Sigmoid colon (tissue), 7 donors: ENCODE results near the gene FIGN. TPM values are rescaled to one million over a fixed set of nuclear protein-coding genes. Genes with fewer than 3 reads are reported as not detected.

Experiments used
- DNase-seq: peaks from one replicate; pipeline ENCODE4 v3.0.0-alpha.2; 2019
- H3K27ac ChIP-seq, 4 donors: fragments of 200-600 bp; sonication (generic); one replicate each; pipeline ENCODE4 v1.5.1; 2016 to 2019; ENCODE audit warnings: mild to moderate bottlenecking in 1 of 4
- H3K27me3 ChIP-seq, 3 donors: fragments of 200-600 bp; sonication (generic); one replicate each; pipeline ENCODE4 v1.5.1; 2019; ENCODE audit warnings: mild to moderate bottlenecking in 1 of 3
- H3K36me3 ChIP-seq, 4 donors: fragments of 200-600 bp; sonication (generic); one replicate each; pipeline ENCODE4 v1.5.1; 2016 to 2019
- H3K4me1 ChIP-seq, 4 donors: fragments of 200-600 bp; sonication (generic); one replicate each; pipeline ENCODE4 v1.5.1; 2017 to 2019
- H3K4me3 ChIP-seq, 4 donors: fragments of 200-600 bp; sonication (generic); one replicate each; pipeline ENCODE4 v1.5.1; 2017 to 2019; ENCODE audit warnings: mild to moderate bottlenecking in 2 of 4, moderate library complexity in 1 of 4
- H3K9me3 ChIP-seq, 4 donors: fragments of 200-600 bp in 3 of 4; sonication (generic) in 3 of 4; one replicate each; pipeline versions ENCODE4 v1.5.1 to v1.6.1; 2013 to 2019
- EP300 ChIP-seq, 4 donors: sonication (generic); formaldehyde crosslinking; IDR thresholded peaks; one replicate each; pipeline ENCODE4 v1.6.1; 2017; ENCODE audit warnings: antibody characterized with exemption in 4 of 4
- POLR2A ChIP-seq, 2 donors: fragments of 450-650 bp; IDR thresholded peaks; one replicate each; pipeline ENCODE4 v1.6.1; 2016; ENCODE audit warnings: antibody characterized with exemption in 2 of 2, mild to moderate bottlenecking in 2 of 2, moderate library complexity in 2 of 2
- POLR2AphosphoS5 ChIP-seq, 4 donors: sonication (generic); formaldehyde crosslinking; IDR thresholded peaks; one replicate each; pipeline ENCODE4 v1.6.1; 2017; ENCODE audit warnings: antibody characterized with exemption in 4 of 4
- WGBS, 2 donors: extraction: QIAGEN DNeasy Blood & Tissue Kit; methylation state at CpG; one replicate each; pipeline ENCODE4 v1.1.7; 2013; 5-methylcytosine and 5-hydroxymethylcytosine counted together
- intact Hi-C: fragments of 100-400 bp; cut with DNase I; formaldehyde crosslinking; loops from one replicate; pipeline ENCODE4 v1.15.1; 2023
- polyA plus RNA-seq, 3 donors: library from polyadenylated mRNA; stranded (reverse); fragments of 200-250 nt; gene quantifications; one replicate each; pipeline ENCODE4 v1.2.3, GENCODE V29; 2013
- total RNA-seq, 4 donors: library from RNA; depleted of rRNA; stranded (reverse); fragments of >200 nt; gene quantifications; one replicate each; pipeline ENCODE4 v1.1.0, GENCODE V29; 2016
- TF ChIP-seq, protein P1 (sequence below), 4 experiments: fragments of 450-650 bp in 3 of 4; fragments of 200-600 bp in 1 of 4; IDR thresholded peaks; one replicate each; pipeline ENCODE4 v1.5.1; 2016 to 2019; ENCODE audit warnings: antibody characterized with exemption in 4 of 4, mild to moderate bottlenecking in 3 of 4, moderate library complexity in 2 of 4
- donor health status: healthy with polysubstance abuse.
- donor health status: Bipolar disorder and iron deficiency.
- donor health status: healthy.

Gene FIGN
- total and polyA plus RNA-seq, 7 donors, result under 0.01 to 8.0 (median 3.7) TPM; not detected in 1

DNA sequence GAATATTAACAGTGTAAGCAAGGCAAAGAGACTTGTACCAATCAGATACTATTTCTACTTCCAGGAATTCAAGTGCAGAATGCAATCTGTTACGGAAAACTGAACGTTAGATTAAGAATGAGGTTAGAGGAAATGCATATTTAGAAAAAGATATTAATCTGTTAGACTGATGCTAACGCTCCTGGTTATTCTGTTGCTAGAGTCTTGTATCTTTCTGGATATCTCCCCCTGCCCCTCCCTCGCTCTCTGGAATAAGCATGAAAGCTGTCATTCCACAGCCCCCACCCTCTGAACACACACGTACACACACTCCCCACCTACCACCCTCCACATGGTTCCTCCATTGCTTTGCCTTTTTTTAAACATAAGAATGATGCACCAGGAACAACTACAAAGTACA, 24.1 kb downstream of the FIGN start:
- Histone ChIP-seq H3K36me3 (no peaks in the 10 kb centered on the region), H3K27ac (no peak overlapping the region), H3K9me3 (no peaks in the 10 kb centered on the region), H3K27me3 (no peaks in the 10 kb centered on the region), H3K4me3 (no peak overlapping the region), H3K4me1 (peaks cover 0 to 18% (median 12%) of the 10 kb centered on the region in 4 donors)
- DNase-seq, result no peak
- 78 to 79% methylated on average over 5 of the region's 5 CpGs for WGBS, 2 donors
- TF ChIP-seq POLR2AphosphoS5 (IDR thresholded peaks at IDR 0.05), result no peak
- TF ChIP-seq, protein P1, sequence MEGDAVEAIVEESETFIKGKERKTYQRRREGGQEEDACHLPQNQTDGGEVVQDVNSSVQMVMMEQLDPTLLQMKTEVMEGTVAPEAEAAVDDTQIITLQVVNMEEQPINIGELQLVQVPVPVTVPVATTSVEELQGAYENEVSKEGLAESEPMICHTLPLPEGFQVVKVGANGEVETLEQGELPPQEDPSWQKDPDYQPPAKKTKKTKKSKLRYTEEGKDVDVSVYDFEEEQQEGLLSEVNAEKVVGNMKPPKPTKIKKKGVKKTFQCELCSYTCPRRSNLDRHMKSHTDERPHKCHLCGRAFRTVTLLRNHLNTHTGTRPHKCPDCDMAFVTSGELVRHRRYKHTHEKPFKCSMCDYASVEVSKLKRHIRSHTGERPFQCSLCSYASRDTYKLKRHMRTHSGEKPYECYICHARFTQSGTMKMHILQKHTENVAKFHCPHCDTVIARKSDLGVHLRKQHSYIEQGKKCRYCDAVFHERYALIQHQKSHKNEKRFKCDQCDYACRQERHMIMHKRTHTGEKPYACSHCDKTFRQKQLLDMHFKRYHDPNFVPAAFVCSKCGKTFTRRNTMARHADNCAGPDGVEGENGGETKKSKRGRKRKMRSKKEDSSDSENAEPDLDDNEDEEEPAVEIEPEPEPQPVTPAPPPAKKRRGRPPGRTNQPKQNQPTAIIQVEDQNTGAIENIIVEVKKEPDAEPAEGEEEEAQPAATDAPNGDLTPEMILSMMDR (IDR thresholded peaks at IDR 0.05), result no peak
- no peak for TF ChIP-seq EP300 (IDR thresholded peaks at IDR 0.05)
- no peak for TF ChIP-seq POLR2A (IDR thresholded peaks at IDR 0.05)
- intact Hi-C loops, result no loop called here

DNA sequence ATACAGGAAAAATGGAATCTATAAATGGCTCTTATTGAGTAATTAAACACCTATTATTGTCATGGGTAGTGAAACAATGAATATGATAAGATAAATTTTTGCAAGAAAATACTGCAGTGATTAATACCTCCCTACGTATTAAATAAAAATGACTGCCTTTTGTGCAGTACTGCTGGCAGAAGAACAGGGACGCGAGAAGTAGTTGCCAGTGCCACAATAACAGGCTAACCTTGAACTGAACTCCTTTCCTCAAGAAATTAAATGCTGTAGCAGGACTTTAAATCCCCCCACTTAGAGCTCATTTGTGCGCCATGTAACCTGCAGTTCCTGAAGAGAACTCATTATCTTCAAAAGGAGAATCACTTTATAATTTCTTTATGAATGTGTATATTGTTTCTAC, 24.6 kb downstream of the FIGN start:
- Histone ChIP-seq H3K27me3 (no peaks in the 10 kb centered on the region), H3K36me3 (no peaks in the 10 kb centered on the region), H3K4me3 (no peak overlapping the region), H3K4me1 (peaks cover 0 to 18% (median 12%) of the 10 kb centered on the region in 4 donors), H3K27ac (no peak overlapping the region), H3K9me3 (no peaks in the 10 kb centered on the region)
- TF ChIP-seq POLR2AphosphoS5 (IDR thresholded peaks at IDR 0.05) (no peak), EP300 (IDR thresholded peaks at IDR 0.05) (no peak), POLR2A (IDR thresholded peaks at IDR 0.05) (no peak)
- TF ChIP-seq, protein P1 (IDR thresholded peaks at IDR 0.05), result no peak
- DNase-seq, result no peak
- 92 to 93% methylated on average over 4 of the region's 4 CpGs for WGBS, 2 donors
- intact Hi-C loops, result no loop called here

DNA sequence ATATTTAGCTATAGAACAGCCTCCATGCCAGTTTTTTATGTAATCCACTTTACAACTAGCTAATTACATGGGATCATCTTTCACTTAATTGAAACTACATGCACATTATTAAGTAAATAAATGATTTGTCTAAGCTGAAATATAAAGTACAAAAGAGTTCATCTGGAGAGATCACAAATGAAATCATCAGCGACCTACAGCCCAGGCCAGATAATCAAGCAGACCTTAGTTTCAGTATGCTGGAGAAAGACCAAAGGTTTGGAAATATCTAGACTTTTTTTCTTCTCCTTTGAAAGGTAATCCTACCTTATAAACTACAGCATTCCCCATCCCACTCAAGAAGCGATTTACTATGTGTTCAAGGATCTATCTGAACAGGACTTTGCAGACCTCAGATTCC, 26.5 kb downstream of the FIGN start:
- DNase-seq, result no peak
- TF ChIP-seq, protein P1 (IDR thresholded peaks at IDR 0.05), result no peak
- no peak for TF ChIP-seq POLR2AphosphoS5 (IDR thresholded peaks at IDR 0.05)
- no peak for TF ChIP-seq EP300 (IDR thresholded peaks at IDR 0.05)
- TF ChIP-seq POLR2A (IDR thresholded peaks at IDR 0.05), result no peak
- H3K9me3 ChIP-seq, result no peaks in the 10 kb centered on the region
- H3K4me3 ChIP-seq, result no peak overlapping the region
- H3K27ac ChIP-seq, result no peak overlapping the region
- intact Hi-C loops, result no loop called here
- 67 to 85% methylated on average over 2 of the region's 2 CpGs for WGBS, 2 donors
- H3K4me1 ChIP-seq, result peaks cover 0 to 14% (median 10%) of the 10 kb centered on the region in 4 donors
- no peaks in the 10 kb centered on the region for H3K36me3 ChIP-seq
- no peaks in the 10 kb centered on the region for H3K27me3 ChIP-seq

DNA sequence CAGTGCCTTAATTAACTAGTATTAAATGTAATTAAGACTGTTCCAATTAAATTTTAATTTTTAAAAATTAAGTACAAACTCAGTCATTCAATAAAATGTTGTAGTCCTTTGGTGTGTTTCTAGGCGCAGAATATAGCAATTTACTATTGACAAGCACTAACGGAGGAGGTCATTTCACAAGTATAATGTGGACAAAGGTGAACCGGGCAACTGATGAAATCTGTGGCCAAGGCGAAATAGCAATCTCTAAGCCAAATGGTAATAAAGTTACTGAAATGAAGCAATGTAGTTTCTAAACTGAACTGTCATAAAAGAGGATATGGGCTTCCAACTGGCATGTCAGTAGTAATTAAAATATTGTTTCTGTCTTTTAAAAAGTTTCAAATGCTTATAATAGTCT, 27.5 kb downstream of the FIGN start:
- WGBS, 2 donors, result 46 to 72% methylated on average over 4 of the region's 4 CpGs
- H3K9me3 ChIP-seq, result no peaks in the 10 kb centered on the region
- TF ChIP-seq, protein P1 (IDR thresholded peaks at IDR 0.05), result no peak
- TF ChIP-seq EP300 (IDR thresholded peaks at IDR 0.05), result no peak
- no peak for TF ChIP-seq POLR2A (IDR thresholded peaks at IDR 0.05)
- TF ChIP-seq POLR2AphosphoS5 (IDR thresholded peaks at IDR 0.05), result no peak
- intact Hi-C loops, result no loop called here
- H3K4me3 ChIP-seq, result no peak overlapping the region
- H3K4me1 ChIP-seq, result peaks cover 0 to 5% (median 2%) of the 10 kb centered on the region in 4 donors
- no peaks in the 10 kb centered on the region for H3K27me3 ChIP-seq
- no peak for DNase-seq
- no peaks in the 10 kb centered on the region for H3K36me3 ChIP-seq
- H3K27ac ChIP-seq, result no peak overlapping the region

DNA sequence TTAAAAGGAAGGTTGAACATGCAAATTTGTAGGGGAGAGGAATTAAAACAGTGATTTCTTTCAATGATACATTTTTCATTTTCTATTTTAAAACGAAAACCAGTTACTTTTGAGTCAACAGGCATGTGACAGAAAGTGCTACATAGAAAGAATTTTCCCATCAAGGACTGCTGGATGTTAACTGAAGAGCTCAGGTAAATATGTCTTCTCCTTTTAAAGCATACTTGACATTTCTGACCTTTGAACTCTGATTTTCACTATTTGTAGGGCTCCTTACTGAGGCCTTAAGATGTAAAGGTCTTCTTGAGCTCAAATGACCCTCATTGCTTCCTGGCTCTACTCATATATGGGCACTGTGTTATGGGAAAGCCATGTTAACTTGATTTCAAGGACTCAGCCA, 32.4 kb downstream of the FIGN start:
- Histone ChIP-seq H3K27ac (no peak overlapping the region), H3K36me3 (no peaks in the 10 kb centered on the region), H3K4me3 (no peak overlapping the region), H3K9me3 (no peaks in the 10 kb centered on the region), H3K4me1 (peaks cover 0 to 12% (median 2%) of the 10 kb centered on the region in 4 donors), H3K27me3 (no peaks in the 10 kb centered on the region)
- intact Hi-C loops, result no loop called here
- WGBS, 2 donors, result 32 to 66% methylated on average over 1 of the region's 1 CpG
- TF ChIP-seq, protein P1 (IDR thresholded peaks at IDR 0.05), result no peak
- no peak for DNase-seq
